DMS79 treated with DMSO at 0.1 percent for 48 hours (cell line): ENCODE data around the gene CCDC61.

Experiments
- DNase-seq: peaks from one replicate; lab custom pipeline; 2025; lab: John Stamatoyannopoulos, UW

Gene CCDC61

DNA sequence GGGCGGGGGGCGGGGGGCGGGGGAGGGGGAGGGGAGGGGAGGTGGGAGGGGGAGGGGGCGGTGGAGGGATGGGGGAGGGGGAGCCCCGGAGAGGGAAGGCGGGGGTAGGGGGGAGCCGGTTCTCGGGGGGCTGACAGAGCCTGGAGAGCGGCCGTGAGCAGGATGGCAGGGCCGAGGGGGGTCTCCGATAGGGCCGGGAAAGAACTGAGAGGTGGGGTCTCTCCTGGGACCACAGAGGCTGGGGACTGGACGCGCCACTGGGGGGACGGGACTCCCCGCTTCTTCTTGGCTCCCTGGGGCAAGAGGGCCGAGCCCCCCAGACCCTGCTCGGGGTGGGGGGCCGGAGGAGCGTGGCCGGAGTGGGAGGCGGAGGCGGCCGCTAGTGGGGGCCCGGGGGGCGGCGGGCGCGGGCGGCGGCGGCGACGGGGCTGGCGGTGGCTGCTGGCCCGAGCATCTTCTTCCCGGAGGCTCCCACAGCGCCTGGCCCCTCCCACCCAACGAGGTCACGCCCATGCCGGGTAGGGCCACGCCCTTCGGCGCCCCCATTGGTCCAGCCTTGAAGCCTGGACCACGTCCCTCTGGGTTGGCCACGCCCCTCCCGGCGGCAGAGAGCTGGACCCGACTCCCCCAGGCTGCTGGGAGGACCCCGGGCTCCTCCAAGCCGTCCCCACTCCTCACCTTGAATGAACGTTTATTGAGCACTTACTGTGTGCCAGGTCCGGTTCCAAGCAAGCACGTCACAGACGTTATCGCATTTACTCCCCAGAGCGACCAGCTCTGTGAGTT, 21.5 kb upstream of the CCDC61 start, which contains the start of gene NOVA2:
NOVA2 (minus strand) TSS at position 313 of the 786 bp plus-strand sequence. CDS start 514 bp downstream, outside the sequence.
- DNase-seq = peak; percentile 21

DNA sequence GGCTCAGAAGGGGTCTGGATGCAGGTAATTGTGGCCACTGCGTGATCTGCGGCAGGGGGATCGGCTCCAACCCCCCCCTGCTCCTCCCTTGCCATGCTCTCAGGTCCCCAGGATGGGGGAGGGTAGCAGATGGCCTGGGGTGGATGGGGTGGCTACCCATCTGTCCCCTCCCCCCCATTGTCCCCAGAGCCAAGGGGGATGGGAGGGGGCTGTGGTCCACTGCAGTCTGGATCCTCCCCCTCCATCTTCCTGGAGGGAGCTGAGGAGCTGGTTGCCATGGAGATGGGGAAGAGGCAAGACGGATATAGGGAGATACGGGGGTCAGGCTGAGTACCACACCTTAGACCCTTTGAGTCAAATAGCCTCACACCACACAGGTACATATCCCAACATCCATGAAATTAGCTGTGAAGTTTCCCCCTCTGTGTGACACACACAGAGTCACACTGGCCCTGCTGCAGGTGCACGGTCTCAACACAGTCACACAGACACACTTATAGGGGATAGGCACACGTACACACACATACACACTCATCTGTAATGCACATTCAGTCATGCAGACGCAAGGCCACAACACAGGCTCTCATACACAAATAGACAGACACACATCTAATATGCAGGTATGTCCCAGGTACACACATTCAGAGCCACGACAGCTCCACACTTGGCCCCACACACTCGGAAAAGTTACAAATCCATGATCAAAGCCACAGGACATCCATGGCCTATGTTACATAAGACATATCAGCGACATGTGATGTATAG, 19.8 kb upstream of the CCDC61 start:
- DNase-seq = no peak

DNA sequence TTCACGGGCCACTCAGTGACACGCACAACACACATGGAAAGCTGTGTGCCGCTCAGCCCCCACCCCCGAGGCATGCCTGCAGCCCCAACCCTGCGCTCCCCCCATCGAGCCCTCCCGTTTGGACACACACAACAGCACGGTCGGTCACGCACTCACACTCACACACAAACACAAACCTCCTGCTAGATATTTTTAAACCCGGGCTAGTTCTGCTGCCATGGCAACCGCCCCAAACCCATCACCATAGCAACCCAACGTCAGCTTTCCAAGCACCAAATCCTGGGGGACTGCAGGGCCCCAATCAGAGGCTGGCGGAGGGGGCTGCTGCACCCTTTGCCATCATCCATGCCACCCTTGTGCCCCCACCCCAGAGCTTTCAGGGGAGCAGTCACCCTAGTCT, 19.1 kb upstream of the CCDC61 start:
- peak; percentile 40 for DNase-seq

DNA sequence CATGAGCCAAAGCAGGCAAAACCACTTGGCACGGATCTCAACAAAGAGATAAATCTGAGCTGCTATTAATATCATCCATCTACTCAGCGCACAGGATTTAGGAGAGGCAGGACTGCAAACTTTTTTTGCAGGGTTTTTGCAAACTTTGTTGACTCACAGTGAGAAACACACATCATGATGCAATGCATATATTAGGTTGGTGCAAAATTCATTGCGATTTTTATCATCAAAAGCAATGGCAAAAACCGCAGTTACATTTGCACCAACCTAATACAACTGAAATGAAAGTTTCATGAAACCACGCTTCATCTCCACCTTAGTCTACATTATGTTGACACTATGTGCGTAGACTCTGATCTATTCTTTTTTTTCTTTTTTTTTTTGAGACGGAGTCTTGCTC, 17.1 kb upstream of the CCDC61 start:
- DNase-seq = no peak

DNA sequence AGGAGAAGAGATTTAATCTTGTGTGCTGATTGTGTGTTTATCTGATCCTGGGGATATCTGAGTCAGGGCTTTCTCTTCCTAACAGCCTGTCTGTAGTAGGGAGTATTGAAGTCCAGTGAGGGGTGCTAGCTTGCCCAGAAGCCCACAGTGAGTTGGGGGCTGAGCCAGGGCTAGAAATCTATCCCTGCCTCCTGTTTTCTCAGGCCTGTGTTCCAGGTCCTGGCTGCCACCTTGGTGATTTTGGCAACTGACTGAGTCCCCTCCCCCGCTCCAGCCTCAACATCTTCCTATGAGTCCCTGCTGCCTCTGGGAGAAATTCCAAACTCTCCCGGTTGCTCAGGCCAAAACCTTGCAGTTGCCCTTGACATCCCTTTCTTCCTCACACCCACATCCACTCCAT, 13.9 kb upstream of the CCDC61 start:
- DNase-seq = no peak

DNA sequence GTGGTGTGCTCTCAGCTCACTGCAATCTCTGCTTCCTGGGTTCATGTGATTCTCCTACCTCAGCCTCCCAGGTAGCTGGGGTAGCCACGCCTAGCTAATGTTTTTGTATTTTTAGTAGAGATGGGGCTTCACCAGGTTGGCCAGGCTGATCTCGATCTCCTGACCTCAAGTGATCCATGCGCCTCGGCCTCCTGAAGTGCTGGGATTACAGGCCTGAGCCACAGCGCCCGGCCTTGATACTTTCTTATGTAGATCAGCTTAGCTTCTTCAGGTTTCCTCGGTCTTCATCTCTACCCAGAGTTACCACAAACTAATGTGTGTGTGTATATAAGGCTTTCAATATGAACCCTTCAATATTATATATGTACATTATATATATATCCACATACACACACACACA, 9.9 kb upstream of the CCDC61 start:
- DNase-seq = no peak

DNA sequence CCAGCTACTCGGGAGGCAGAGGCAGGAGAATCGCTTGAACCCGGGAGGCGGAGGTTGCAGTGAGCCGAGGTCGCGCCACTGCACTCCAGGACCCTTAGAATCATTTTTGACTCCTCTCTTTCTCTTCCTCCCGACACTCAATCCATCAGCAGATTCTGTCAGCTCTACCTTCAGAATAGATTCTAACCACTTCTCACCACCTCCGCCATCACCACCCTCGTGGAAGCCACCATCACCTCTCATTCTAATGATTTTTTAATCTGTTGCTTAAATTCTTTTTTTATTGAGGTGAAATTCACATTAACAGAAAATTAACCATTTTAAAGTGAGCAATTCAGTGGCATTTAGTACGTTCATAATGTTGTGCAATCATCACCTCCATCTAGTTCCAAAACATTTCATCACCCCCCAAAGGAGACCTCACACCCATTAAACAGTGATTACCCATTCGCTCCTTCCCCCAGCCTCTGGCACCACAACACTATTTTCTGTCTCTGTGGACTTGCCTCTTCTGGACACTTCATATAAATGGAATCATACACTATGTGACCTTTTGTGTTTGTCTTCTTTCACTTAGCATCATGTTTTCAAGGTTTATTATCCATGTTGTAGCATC, 5.0 kb upstream of the CCDC61 start:
- no peak for DNase-seq

DNA sequence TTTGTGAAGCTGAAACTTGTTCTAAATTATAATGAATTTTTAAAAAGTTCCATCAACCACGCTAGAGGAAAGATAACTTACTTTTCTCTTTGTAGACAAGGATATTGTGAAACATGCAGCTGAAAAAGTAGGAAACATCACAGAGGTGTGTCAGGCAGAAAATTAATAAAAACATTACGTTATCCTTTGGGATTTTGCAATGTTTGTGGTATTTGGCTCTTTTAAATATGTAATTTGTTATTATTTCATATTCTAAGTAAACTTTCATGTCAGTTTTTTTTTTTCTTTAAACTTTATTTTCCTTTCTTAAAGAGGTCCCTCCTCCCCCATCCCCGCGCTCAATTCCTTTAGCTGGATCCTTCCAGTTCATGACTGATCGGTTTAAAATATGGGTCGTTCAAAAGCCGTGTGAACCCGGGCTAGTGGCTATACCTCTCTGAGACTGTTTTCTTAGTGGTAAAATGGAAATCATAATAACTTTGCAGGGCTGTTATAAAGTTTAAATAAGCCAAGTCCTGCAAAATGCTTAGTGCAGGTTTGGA, 740 bp upstream of the CCDC61 start:
- DNase-seq = no peak

DNA sequence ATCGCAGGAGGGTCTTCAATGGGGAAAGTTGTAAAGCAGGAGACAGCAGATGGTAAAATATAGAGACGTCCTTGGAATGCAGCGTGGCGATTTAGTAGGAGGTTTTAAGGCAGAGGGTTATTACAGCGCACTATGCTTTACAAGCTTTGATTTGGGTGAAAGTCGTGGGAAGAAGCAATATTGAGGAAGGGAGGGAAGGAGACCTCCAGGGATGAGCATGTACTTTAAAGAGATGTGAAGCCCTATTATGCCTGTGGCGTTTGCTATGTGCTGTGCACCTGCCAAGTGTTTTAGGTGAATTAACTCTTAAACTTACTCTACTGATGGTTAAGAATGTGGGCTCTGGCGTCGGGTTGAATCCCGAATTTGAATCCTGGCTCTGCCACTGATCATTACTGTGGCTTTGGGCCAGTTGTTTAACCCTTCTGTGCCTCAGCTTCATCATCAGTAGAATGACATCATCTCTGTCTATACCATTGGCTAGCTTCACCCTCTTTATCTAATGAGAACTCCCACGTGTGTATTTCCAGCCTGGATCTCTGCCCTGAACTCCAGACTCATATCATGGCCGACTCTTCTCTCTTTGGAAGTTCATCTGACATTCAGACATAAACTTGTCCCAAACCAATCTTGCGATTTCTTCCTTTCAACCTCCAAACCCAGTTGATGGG, 583 bp downstream of the CCDC61 start:
- DNase-seq = no peak

DNA sequence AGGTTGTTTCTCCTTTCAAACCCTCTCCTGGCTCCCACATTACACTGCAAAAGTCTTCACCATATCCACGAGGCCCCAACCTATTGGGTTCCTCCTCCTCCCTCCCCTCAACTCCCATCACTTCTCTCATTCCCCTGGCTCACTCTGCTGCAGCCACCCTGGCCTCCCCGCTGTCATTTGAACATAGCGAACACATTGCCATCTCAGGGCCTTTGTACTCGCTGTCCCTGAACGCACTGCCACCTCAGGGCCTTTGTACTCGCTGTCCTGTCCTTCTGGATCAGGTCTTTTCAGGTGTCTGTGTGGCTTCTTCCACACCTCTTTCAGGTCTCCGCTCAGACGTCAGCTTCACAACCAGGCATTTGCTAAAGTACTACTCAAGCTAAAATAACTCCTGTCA, 1.7 kb downstream of the CCDC61 start:
- DNase-seq = no peak

DNA sequence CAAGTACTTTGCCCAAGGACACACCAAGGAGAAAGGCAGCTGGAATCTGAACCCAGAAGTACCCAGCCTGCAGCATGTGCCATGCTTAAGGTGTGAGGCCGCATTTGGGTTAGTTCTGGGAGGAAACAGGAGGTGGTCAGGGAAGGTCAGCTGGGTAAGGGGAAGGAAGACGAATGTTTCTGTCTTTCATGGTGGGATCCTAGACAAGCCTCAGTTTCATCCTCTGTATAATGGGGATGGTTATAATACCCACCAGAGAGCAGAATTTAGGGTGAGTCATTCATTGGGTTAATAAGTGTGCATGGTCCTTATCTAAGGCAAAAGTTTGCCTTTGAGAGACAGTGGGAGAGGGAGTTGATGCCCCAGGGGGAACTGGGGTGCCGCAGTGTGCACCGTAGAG, 3.6 kb downstream of the CCDC61 start:
- DNase-seq = no peak

DNA sequence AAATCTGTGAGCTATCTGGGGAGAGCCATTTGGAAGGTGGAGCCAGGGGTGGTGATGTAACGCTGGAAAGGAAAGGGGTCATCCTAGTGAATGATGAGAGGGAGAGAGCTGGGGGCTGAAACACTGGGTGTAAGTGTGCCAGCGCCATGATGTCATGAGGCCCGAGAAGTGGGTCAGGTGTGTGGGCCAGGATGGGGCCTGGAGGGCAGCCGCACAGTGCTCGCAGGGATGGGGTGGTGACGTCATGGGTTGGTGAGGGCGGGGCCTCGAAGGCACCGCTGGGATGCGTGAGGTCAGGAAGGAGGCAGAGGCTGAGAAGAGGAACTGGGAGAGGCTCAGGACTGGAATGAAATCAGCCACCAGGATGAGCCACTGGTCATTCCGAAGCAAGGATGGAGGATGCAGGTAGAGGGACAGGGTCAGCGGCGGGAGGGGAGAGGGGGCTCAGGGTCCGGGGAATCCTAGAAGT, 4.4 kb downstream of the CCDC61 start:
- no peak for DNase-seq

DNA sequence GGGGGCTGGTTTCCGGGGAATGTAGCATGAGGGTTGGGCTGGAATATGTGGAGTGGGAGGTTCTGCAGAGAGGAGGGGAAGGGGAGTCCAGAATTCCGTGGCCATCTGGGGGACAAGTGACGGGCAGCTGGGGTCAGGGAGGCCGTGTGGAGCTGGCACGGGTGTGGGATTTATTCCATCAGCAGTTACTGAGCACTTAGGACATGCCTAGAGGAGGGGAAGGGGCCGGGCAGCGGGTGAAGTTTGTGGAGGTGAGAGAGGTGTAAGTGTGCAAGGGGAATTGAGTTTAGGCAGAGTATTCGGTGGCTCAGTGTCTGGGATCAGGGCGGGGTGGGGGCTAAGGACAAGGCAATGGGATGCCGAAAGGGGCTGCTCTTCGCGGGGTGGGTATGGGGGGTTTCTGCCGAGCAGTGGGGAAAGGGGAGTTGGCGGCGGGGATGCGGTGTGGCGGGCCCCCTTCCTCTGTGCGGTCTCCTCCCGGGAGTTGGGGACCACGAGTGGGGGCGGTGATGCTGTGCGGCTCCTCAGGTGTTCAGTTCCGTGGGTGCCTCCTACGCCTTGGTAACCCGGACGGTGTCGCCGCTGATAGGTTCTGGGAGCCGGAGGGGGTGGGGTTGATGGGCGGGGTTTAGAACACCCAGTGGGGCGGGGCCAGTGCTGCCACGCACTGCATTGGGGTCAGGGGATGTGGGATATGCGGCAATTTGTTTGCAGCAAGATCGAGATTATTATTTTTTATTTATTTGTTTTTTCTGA, 5.4 kb downstream of the CCDC61 start:
- DNase-seq = peak; percentile 58

DNA sequence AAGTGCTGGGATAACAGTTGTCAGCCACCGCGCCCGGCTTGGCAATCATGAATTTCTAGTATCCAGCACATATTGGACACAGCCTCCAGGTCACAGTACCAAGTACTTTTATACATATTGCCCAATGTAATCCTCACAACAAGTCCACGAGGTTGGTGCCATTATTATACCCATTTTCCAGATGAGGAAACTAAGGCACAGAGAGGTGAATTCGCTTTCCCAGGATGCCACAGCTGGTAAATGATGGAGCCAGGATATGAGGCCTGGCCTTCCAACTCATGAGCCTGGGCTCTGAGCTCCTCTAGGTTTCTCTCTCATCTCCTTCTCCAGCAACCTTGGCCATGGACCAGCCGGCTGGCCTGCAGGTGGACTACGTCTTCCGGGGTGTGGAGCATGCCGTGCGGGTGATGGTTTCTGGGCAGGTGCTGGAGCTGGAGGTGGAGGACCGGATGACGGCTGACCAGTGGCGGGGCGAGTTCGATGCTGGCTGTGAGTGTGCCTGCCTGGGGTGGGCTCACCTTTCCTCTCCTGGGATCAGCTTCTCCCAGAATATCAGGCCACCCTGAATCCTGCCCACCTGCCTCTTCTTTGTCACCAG, 7.5 kb downstream of the CCDC61 start:
- DNase-seq = no peak

DNA sequence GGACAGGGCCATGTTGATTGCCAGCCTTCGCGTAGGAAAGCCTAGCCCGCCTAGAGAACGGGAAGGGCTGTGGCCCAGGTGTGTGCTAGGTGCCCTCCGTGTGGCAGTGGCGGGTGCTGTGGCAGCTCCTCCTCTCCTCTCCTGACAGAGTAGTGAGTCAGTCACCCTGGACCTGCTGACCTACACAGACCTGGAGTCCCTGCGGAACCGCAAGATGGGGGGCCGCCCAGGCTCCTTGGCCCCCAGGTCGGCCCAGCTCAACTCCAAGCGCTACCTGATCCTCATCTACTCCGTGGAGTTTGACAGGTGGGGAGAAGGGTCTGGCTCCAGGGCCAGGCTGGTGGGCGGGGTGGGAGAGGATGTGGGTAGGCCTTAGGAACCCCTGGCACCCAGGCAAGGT, 11.1 kb downstream of the CCDC61 start:
- DNase-seq = no peak

DNA sequence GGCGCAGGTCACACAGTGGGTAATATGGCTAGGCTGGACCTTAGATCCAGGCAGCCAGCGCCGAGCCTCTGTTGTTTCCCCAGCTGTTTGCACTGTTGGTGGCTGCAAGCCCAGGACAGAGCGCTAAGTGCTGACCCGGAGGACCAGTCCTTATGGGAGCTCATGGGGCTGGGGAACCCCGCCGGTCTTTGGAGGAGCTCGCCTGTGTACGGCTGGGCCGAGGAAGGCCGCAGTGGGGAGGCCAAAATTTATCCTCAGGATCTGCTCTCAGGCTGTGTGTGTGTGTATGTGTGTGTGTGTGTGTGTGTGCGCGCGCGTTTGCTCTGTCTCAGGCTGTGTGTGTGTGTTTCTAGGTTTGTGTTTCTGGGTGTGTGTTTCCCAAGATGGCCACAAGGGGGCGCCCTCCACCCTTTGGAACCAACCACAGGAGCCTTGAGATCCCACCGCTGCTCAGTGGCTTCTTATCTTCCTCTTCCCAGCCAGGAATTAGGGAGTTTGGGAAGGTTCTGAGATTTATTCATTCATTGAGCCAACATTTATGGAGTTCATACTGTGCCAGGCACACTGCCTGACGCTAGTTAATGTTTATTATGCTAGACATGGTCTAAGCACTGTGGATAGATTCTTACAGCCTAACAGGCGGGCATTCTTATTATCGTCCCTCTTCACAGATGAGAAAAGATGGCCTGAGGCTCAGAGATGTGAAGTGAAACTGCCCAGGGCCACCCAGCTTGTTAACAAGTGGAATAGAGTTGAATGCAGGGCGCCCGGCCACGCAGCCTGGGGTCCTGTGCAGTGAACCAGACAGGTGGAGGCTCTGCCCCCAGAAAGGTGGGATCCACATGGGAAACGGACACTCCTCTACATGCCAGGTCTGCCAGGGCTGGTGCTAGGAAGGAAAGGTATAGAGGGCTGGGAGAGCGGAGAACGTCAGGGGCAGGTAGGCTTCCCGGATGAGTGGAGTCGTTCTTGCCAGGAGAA, 14.6 kb downstream of the CCDC61 start:
- DNase-seq = peak; percentile 51

DNA sequence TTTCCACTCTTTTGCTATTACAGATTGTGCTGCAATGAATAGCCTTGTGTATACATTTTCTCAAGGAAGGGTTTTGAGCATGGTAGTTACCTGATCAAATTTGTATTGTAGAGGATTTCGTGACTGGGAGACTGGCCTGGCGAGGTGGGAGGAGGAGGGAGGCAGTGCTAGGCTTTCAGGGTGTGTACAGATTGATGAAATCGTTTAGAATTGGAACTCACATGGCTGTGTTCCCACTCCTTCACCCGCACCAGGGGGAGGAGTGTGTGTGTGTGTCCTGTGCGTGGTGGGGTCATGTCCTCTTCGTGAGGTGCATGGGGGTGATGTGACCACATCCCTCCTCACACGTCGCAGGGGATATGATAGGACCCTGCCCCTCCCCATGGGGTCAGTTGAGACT, 19.3 kb downstream of the CCDC61 start:
- DNase-seq = no peak

DNA sequence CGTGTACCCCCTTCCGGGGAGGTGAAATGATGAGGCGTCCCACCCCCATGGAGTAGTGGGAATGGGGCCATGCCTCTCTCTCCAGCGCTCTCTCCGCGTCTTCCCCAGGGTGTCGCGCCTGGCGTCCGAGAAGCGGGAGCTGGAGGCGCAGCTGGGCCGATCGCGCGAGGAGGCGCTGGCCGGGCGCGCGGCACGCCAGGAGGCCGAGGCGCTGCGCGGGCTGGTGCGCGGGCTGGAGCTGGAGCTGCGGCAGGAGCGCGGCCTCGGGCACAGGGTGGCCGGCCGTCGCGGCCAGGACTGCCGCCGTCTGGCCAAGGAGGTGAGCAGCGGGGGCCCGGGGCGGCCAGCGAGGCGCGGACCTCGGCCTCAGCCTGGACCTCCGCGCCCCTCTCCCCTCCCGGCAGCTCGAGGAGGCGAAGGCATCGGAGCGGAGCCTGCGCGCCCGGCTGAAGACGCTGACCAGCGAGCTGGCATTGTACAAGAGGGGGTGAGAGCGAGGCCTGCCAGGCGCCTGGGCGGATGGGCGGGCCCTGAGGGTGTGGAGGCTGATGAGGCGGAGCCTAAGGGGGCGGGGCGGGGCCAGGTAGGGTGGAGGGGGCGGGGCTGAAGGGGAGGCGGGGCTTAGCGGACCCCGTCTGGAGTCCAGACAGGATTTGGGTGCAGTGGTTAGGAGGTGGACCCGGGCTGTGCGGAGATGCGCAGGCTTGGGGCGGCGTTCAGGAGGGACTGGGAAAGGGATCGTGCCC, 19.8 kb downstream of the CCDC61 start:
- peak; percentile 61 for DNase-seq
